SK-N-MC (cell line): ENCODE measurements around the gene MYH9.
"Not testable (repeated sequence)": the region's sequence is repeated elsewhere in the genome, so short reads cannot be mapped to it uniquely, and the experiment has no call there.

Experiments
- DNase-seq: peaks from one replicate; pipeline ENCODE4 v3.0.0-alpha.2; 2011; ENCODE audit warnings: low read depth, low spot score
- H3K27ac ChIP-seq: fragments of 200-600 bp; sonication (generic); 2 replicates; pipeline ENCODE4 v1.5.1; 2016; ENCODE audit warnings: mixed run types
- H3K36me3 ChIP-seq: fragments of 200-600 bp; sonication (generic); 2 replicates; pipeline ENCODE4 v1.6.1; 2017; ENCODE audit warnings: antibody characterized with exemption, low read length, mixed read lengths; ENCODE audit not compliant: insufficient read depth
- H3K4me3 ChIP-seq: fragments of 200-600 bp; sonication (generic); 2 replicates; pipeline ENCODE4 v1.5.1; 2016
- H3K9ac ChIP-seq: fragments of 200-600 bp; sonication (generic); 2 replicates; pipeline ENCODE4 v1.8.0; 2017; ENCODE audit warnings: mixed run types, mixed read lengths; ENCODE audit not compliant: insufficient read length
- H3K9me3 ChIP-seq: fragments of 200-600 bp; sonication (generic); 2 replicates; pipeline ENCODE4 v1.6.1; 2017; ENCODE audit warnings: low read depth, mild to moderate bottlenecking, antibody characterized with exemption, low read length, moderate library complexity, mixed read lengths
- EZH2 ChIP-seq: fragments of 200-600 bp; sonication (generic); IDR thresholded peaks from one replicate; pipeline ENCODE4 v1.6.1; 2017; ENCODE audit warnings: antibody characterized with exemption
- FOXP2 ChIP-seq: optimal IDR thresholded peaks from 2 replicates; pipeline ENCODE3; 2011; ENCODE audit warnings: mild to moderate bottlenecking, moderate library complexity; ENCODE audit not compliant: insufficient read depth; ENCODE audit errors: extremely low read length, control extremely low read depth
- POLR2AphosphoS5 ChIP-seq: IDR thresholded peaks from 2 replicates; pipeline ENCODE4 v1.6.1; 2012; ENCODE audit warnings: mild to moderate bottlenecking, low read depth, low read length, borderline replicate concordance

The MYH9 gene

DNA sequence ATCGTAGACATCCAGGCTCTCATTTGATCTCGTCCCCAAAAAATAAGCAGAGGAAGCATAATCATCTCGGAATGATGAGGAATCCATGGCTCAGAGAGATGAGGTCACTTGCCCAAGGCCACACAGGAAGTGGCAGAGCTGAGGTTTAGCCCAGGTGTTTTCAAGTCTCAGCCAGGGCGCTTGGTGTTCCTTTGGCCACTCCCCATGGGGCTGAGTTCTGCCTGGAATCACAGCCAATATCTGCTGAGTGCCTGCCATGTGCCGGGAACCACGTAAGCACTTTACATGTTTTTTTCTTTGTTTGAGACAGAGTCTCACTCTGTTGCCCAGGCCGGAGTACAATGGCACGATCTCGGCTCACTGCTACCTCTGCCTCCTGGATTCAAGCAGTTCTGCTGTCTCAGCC, 29.5 kb upstream of the MYH9 start:
- Histone ChIP-seq H3K27ac (no peak overlapping the region), H3K9me3 (no peaks in the 10 kb centered on the region), H3K4me3 (no peak overlapping the region), H3K9ac (no peak overlapping the region), H3K36me3 (no peaks in the 10 kb centered on the region)
- DNase-seq: no peak
- TF ChIP-seq EZH2 (no peak), POLR2AphosphoS5 (no peak), FOXP2 (no peak)

DNA sequence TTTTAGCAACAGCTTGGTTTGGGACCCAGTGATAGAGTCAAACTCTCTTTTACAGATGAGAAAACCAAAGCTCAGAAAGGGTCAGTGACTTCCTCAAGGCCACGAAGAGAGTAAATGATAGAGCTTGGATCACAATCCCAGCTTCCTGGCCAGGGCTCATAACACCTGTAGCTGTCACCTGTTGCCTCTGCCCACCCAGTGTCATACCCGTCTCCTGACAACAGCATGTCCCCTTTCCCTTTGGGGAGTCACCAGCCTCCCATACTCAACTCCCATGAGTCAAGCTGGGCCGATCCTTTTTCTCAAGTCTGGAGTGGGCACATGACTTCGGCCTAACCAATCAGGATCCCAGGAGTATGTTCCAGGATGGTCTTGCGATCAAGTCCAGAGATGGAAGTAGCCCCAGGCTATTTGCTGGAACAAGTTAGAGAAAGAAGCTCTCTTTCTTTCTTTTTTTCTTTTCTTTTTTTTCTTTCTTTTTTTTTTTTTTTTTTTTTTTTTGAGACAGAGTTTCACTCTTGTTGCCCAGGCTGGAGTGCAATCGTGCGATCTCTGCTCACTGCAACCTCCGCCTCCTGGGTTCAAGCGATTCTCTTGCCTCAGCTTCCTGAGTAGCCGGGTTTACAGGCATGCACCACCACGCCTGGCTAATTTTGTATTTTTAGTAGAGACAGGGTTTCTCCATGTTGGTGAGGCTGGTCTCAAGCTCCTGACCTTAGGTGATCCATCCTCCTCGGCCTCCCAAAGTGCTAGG, 27.8 kb upstream of the MYH9 start:
- no peak overlapping the region for H3K4me3 ChIP-seq
- no peak overlapping the region for H3K9ac ChIP-seq
- no peak overlapping the region for H3K27ac ChIP-seq
- H3K36me3 ChIP-seq: no peaks in the 10 kb centered on the region
- H3K9me3 ChIP-seq: no peaks in the 10 kb centered on the region
- DNase-seq: no peak
- no peak for TF ChIP-seq FOXP2
- no peak for TF ChIP-seq EZH2
- no peak for TF ChIP-seq POLR2AphosphoS5

- no peak overlapping the region for H3K9ac ChIP-seq
- no peaks in the 10 kb centered on the region for H3K9me3 ChIP-seq
- H3K36me3 ChIP-seq: no peaks in the 10 kb centered on the region
- no peak overlapping the region for H3K27ac ChIP-seq
- no peak for TF ChIP-seq FOXP2
- no peak for TF ChIP-seq POLR2AphosphoS5
- TF ChIP-seq EZH2: no peak
- H3K4me3 ChIP-seq: no peak overlapping the region
- no peak for DNase-seq
Measured at GRCh38 chr22:36413022-36413775, 25.4 kb upstream of the MYH9 start.

DNA sequence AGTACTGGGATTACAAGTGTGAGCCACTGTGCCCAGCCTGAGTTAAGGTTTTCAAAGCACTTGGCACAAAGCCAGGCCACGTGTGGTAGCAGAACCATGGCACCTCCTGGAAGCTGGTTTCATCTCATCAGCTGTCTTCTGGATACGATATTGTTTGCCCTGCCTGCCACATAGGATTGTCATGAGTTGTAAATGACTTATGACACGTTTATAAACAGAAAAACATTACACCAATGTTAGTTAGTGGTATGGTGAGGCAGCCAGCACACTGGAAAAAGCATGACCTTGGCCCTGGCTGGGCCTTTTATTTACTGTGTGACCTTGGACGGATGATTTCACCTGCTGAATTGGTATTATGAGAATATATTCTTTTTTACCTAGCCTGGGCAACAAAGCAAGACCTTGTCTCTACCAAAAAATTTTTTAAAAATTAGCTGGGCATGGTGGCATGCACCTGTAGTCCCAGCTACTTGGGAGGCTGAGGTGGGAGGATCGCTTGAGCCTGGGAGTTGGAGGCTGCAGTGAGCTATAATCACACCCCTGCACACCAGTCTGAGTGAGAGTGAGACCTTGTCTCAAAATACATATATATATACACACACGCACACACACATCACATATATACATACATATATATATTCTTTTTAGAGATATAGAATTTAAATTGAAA, 24.0 kb upstream of the MYH9 start:
- Histone ChIP-seq H3K27ac (no peak overlapping the region), H3K4me3 (no peak overlapping the region), H3K9ac (no peak overlapping the region), H3K36me3 (no peaks in the 10 kb centered on the region), H3K9me3 (no peaks in the 10 kb centered on the region)
- no peak for DNase-seq
- TF ChIP-seq FOXP2: no peak
- TF ChIP-seq POLR2AphosphoS5: no peak
- no peak for TF ChIP-seq EZH2

DNA sequence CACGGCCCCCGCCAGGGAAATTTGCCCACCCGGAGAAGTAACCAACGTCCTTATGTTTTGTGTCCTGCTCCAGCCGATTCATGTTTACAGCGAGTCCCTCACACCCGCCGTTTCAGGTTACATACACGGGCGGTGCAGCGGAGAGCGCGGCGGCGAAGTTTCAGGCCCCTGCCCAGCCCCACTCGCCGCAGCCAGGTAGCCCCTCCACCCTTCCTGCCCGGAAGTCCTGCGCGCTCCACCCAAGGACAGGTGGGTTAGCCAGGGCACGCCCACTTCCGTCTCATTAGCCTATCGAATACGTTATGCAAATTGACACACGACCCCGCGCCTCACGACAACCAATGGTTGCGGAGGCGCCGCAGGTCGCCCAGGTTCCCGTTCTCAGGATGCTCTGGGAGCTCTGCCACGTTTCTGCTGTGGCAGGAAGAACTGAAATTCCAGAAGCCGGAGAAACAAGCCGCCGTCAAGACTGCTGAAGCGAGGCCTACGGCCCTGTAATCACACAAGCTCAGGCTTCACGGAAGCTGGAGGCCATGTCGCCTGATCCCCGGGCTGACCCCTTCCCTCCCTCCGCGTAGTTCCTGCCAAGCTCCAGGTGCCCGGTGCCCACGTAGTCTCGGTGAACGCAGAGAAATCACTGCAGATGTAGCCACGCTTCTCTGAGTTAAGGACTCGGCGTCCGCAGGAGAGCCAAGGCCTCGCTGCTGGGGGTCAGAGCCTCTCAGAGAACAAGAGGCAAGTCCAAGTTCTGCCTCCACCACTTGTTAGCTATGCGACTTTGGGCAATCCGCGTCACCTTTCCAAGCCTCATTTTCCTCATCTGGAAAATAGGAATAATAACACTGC, 22.4 kb upstream of the MYH9 start:
- no peak overlapping the region for H3K4me3 ChIP-seq
- TF ChIP-seq EZH2 (no peak), FOXP2 (no peak), POLR2AphosphoS5 (no peak)
- no peak overlapping the region for H3K9ac ChIP-seq
- H3K36me3 ChIP-seq: no peaks in the 10 kb centered on the region
- DNase-seq: no peak
- H3K9me3 ChIP-seq: no peaks in the 10 kb centered on the region
- H3K27ac ChIP-seq: no peak overlapping the region

DNA sequence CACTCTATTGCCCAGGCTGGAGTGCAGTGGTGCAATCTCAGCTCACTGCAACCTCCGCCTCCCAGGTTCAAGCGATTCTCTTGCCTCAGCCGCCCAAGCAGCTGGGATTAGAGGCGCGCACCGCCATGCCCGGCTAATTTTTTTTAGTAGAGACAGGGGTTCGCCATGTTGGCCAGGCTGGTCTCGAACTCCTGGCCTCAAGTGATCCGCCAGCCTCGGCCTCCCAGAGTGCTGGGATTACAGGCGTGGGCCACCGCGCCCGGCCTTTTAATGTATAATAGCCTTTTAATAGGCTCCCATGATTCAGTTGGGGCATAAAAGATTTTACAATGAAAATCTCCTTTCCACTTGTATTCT, 21.8 kb upstream of the MYH9 start:
- H3K27ac ChIP-seq, H3K9ac ChIP-seq, H3K9me3 ChIP-seq, H3K36me3 ChIP-seq, H3K4me3 ChIP-seq, DNase-seq: not testable (repeated sequence)

DNA sequence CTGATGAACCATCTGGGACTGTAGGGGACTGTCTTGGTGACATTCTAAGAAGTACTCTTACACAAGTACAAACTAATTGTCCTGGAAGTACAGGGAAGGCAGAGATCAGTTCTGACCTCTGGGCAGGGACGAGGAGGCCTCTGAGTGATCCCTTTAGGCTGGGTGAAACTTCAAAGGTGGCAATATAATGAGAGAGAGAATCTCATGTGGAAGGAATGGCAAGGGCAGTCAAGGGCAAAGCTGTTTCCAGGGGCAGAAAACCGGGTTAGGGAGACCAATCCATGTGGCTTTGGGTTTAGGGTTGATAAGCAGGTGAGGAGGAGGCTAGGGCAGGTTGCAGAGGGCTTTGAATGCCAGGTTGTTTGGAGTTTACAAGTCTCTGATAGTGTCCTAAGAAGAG, 21.3 kb upstream of the MYH9 start:
- TF ChIP-seq EZH2 (no peak), FOXP2 (no peak), POLR2AphosphoS5 (no peak)
- DNase-seq: no peak
- H3K9me3 ChIP-seq: no peaks in the 10 kb centered on the region
- no peaks in the 10 kb centered on the region for H3K36me3 ChIP-seq
- no peak overlapping the region for H3K9ac ChIP-seq
- no peak overlapping the region for H3K27ac ChIP-seq
- H3K4me3 ChIP-seq: no peak overlapping the region

DNA sequence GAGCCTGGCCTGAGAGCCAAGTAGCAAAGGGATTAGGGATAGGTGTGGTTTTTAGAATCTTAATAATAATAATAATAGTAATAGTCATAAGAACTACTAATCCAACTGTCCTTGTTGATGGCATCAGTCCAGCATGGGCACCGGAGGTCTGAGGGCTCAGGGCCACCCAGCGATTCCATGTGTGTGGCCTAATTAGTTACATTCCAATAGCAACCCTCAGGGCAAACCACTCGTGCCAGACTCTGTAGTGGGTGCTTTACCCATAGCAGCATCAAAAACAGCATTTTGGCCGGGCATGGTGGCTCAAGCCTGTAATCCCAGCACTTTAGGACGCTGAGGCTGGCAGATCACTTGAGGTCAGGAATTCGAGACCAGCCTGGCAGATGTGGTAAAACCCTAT, 19.0 kb upstream of the MYH9 start:
- no peak overlapping the region for H3K4me3 ChIP-seq
- no peaks in the 10 kb centered on the region for H3K9me3 ChIP-seq
- H3K9ac ChIP-seq: no peak overlapping the region
- H3K36me3 ChIP-seq: no peaks in the 10 kb centered on the region
- no peak for TF ChIP-seq EZH2
- no peak overlapping the region for H3K27ac ChIP-seq
- no peak for DNase-seq
